Measurements from ENCODE around the gene ATXN1. TPM values are rescaled to one million over a fixed set of nuclear protein-coding genes. Genes with fewer than 3 reads are reported as not detected.

Gene ATXN1
- total RNA-seq, 1 experiment from 2014 or later: 5.6 TPM

- H4K20me1 ChIP-seq (ENCODE audit: control insufficient read depth, insufficient read depth, insufficient read length): no peaks in the 10 kb centered on the region
- no peaks in the 10 kb centered on the region for H3K36me3 Mint-ChIP-seq (ENCODE audit: insufficient read depth in 1 of 3, low read depth in 3 of 3)
- no peak overlapping the region for H3K23ac ChIP-seq (ENCODE audit: insufficient read length, low read depth, low read length)
- H3K27ac ChIP-seq (ENCODE audit: insufficient read length, low read depth, low read length): no peak overlapping the region
- no peak overlapping the region for H4K91ac ChIP-seq (ENCODE audit: insufficient read length, low read depth, low read length)
- H2AFZ ChIP-seq (ENCODE audit: low read length): no peak overlapping the region
- no peak overlapping the region for H2BK5ac ChIP-seq (ENCODE audit: insufficient read length, low read length)
- no peaks in the 10 kb centered on the region for H3K9me3 ChIP-seq (ENCODE audit: control insufficient read depth, low read depth, low read length)
- no peak overlapping the region for H2BK15ac ChIP-seq (ENCODE audit: low read depth, low read length)
- H2BK20ac ChIP-seq (ENCODE audit: low read depth, low read length, poor library complexity, severe bottlenecking): no peak overlapping the region
- H3K9ac ChIP-seq (ENCODE audit: extremely low read depth, insufficient read length, low read length): no peak overlapping the region
- H3K4me1 Mint-ChIP-seq: peaks cover 3 to 5% of the 10 kb centered on the region in 2 experiments; a peak in 2 of 4 replicates
- no peak overlapping the region for H2BK120ac ChIP-seq (ENCODE audit: low read depth, low read length, poor library complexity, severe bottlenecking)
- no peaks in the 10 kb centered on the region for H3K27me3 Mint-ChIP-seq (ENCODE audit: low read depth)
- TF ChIP-seq CTCF (conservative IDR thresholded peaks at IDR 0.05): no peak
- no peak overlapping the region for H3K4ac ChIP-seq (ENCODE audit: low read depth, low read length)
- no peak for DNase-seq
- no peaks in the 10 kb centered on the region for H3K27me3 ChIP-seq (ENCODE audit: insufficient read depth, low read length)
- WGBS (ENCODE audit: extremely low coverage, insufficient read length, low lambda C conversion rate): no CpG with 5 or more reads among the region's 2 CpGs
- no peaks in the 10 kb centered on the region for H3K9me3 Mint-ChIP-seq
- H3K18ac ChIP-seq (ENCODE audit: insufficient read length, low read depth, low read length): no peak overlapping the region
- no peak overlapping the region for H4K8ac ChIP-seq (replicated peaks; ENCODE audit: insufficient read length, low read depth, low read length)
- no peak overlapping the region for H2BK12ac ChIP-seq (ENCODE audit: insufficient read length, low read depth, low read length)
- no peaks in the 10 kb centered on the region for H3K79me1 ChIP-seq (ENCODE audit: insufficient read depth, low read depth, low read length, poor library complexity, severe bottlenecking)
- no peak overlapping the region for H3K27ac Mint-ChIP-seq
- H3T11ph ChIP-seq (ENCODE audit: low read length): no peak overlapping the region
- H3K23me2 ChIP-seq (ENCODE audit: insufficient read length, low read depth, low read length, poor library complexity, severe bottlenecking): no peaks in the 10 kb centered on the region
- no peaks in the 10 kb centered on the region for H3K79me2 ChIP-seq (ENCODE audit: insufficient read depth, low read length)
- H3K56ac ChIP-seq (ENCODE audit: insufficient read length, low read depth, low read length): no peak overlapping the region
- no peak overlapping the region for H2AK5ac ChIP-seq (ENCODE audit: insufficient read length, low read length)
- no peak overlapping the region for H3K4me3 Mint-ChIP-seq
- no peaks in the 10 kb centered on the region for H3K4me1 ChIP-seq (ENCODE audit: insufficient read depth, low read length)
- H3K14ac ChIP-seq (ENCODE audit: insufficient read depth, low read length): no peak overlapping the region
- no peak overlapping the region for H3K4me2 ChIP-seq (ENCODE audit: insufficient read depth, insufficient read length, low read length)
- H4K5ac ChIP-seq (ENCODE audit: insufficient read length, low read depth, low read length): no peak overlapping the region
Observed at GRCh38 chr6:16564436-16564835, 196.8 kb downstream of the ATXN1 start.
